Neural cell (in vitro differentiated cells): ENCODE results near the gene IL17REL.

Experiments used
- POLR2AphosphoS5 ChIP-seq: IDR thresholded peaks from 2 replicates; pipeline ENCODE4 v1.6.1; 2012
- TF ChIP-seq, protein P1 (sequence below): fragments of 450-650 bp; IDR thresholded peaks from 2 replicates; pipeline ENCODE4 v1.5.1; 2014; ENCODE audit warnings: antibody characterized with exemption, mild to moderate bottlenecking, moderate library complexity; ENCODE audit not compliant: poor library complexity, severe bottlenecking

DNA sequence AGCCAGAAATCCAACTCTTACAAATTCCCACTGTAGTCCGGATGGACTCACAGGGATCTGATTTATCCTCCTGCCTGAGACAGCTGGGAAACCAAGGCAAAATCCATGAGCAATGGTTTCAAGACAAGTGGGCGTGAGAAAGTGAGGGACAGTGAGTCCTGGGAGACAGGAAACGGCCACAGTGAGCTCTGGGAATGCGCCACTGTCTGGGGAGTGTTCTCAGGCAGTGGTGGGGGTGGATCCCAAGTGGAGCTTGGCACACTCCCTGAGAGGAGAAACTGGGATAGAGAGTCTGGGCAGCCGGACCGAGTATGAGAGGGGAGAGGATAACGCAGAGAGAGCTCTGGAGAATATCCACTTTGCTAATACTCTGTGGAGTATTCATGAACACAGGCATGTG is 9.8 kb downstream of the IL17REL start:
- TF ChIP-seq POLR2AphosphoS5, result no peak
- TF ChIP-seq, protein P1, sequence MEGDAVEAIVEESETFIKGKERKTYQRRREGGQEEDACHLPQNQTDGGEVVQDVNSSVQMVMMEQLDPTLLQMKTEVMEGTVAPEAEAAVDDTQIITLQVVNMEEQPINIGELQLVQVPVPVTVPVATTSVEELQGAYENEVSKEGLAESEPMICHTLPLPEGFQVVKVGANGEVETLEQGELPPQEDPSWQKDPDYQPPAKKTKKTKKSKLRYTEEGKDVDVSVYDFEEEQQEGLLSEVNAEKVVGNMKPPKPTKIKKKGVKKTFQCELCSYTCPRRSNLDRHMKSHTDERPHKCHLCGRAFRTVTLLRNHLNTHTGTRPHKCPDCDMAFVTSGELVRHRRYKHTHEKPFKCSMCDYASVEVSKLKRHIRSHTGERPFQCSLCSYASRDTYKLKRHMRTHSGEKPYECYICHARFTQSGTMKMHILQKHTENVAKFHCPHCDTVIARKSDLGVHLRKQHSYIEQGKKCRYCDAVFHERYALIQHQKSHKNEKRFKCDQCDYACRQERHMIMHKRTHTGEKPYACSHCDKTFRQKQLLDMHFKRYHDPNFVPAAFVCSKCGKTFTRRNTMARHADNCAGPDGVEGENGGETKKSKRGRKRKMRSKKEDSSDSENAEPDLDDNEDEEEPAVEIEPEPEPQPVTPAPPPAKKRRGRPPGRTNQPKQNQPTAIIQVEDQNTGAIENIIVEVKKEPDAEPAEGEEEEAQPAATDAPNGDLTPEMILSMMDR, result no peak
